Esophagus muscularis mucosa (tissue), 3 donors: ENCODE measurements around the gene FZD2.

Experiments
- POLR2AphosphoS5 ChIP-seq, 2 donors: sonication (generic); formaldehyde crosslinking; IDR thresholded peaks; one replicate each; pipeline ENCODE4 v1.6.1; 2017; ENCODE audit warnings: antibody characterized with exemption in 2 of 2
- TF ChIP-seq, protein P1 (sequence below), 3 experiments: fragments of 200-600 bp in 2 of 3; fragments of 450-650 bp in 1 of 3; sonication (generic) in 2 of 3; IDR thresholded peaks; one replicate each; pipeline ENCODE4 v1.5.1; 2017 to 2019; ENCODE audit warnings: antibody characterized with exemption in 3 of 3, mild to moderate bottlenecking in 2 of 3, moderate library complexity in 1 of 3

DNA sequence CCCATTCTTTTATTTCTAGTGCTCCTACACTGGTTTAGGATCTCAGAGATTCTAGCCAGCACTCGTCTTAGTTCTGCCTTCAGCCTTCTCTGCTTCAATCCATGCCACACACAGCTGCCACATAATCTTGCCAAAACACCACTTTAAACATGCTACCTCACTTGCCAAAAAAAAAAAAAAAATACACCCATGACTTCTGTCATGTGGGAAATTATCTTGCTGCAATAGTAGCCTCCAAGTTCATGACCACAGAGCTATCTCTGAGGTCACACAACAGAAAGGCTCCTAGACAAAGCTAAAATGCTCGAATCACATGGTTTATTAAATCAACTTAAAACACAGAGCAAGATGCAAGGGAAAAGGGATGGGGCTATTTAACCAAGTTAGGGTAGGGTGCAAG lies 18.1 kb downstream of the FZD2 start:
- TF ChIP-seq, protein P1, sequence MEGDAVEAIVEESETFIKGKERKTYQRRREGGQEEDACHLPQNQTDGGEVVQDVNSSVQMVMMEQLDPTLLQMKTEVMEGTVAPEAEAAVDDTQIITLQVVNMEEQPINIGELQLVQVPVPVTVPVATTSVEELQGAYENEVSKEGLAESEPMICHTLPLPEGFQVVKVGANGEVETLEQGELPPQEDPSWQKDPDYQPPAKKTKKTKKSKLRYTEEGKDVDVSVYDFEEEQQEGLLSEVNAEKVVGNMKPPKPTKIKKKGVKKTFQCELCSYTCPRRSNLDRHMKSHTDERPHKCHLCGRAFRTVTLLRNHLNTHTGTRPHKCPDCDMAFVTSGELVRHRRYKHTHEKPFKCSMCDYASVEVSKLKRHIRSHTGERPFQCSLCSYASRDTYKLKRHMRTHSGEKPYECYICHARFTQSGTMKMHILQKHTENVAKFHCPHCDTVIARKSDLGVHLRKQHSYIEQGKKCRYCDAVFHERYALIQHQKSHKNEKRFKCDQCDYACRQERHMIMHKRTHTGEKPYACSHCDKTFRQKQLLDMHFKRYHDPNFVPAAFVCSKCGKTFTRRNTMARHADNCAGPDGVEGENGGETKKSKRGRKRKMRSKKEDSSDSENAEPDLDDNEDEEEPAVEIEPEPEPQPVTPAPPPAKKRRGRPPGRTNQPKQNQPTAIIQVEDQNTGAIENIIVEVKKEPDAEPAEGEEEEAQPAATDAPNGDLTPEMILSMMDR (IDR thresholded peaks at IDR 0.05): no peak
- TF ChIP-seq POLR2AphosphoS5 (IDR thresholded peaks at IDR 0.05): no peak
